ENCODE results near the gene PCDHB16. TPM values are rescaled to one million over a fixed set of nuclear protein-coding genes. Genes with fewer than 3 reads are reported as not detected.
"Not testable (repeated sequence)": the region's sequence is repeated elsewhere in the genome, so short reads cannot be mapped to it uniquely, and the experiment has no call there.

Gene PCDHB16
- total RNA-seq, 1 donor from 2014 or later: 9.5 TPM

DNA sequence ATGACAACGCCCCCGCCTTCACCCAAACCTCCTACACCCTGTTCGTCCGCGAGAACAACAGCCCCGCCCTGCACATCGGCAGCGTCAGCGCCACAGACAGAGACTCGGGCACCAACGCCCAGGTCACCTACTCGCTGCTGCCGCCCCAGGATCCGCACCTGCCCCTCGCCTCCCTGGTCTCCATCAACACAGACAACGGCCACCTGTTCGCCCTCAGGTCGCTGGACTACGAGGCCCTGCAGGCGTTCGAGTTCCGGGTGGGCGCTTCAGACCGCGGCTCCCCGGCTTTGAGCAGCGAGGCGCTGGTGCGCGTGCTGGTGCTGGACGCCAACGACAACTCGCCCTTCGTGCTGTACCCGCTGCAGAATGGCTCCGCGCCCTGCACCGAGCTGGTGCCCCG lies 2.8 kb upstream of the PCDHB16 start:
- intact Hi-C loops (cut with DNase I); DNase-seq (ENCODE audit: low spot score); ATAC-seq: not testable (repeated sequence)

DNA sequence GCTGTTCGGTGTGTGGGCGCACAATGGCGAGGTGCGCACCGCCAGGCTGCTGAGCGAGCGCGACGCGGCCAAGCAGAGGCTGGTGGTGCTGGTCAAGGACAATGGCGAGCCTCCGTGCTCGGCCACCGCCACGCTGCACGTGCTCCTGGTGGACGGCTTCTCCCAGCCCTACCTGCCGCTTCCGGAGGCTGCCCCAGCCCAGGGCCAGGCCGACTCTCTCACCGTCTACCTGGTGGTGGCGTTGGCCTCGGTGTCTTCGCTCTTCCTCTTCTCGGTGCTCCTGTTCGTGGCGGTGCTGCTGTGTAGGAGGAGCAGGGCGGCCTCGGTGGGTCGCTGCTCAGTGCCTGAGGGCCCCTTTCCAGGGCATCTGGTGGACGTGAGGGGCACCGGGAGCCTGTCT lies 2.3 kb upstream of the PCDHB16 start:
- DNase-seq (ENCODE audit: low spot score); intact Hi-C loops (cut with DNase I): not testable (repeated sequence)

DNA sequence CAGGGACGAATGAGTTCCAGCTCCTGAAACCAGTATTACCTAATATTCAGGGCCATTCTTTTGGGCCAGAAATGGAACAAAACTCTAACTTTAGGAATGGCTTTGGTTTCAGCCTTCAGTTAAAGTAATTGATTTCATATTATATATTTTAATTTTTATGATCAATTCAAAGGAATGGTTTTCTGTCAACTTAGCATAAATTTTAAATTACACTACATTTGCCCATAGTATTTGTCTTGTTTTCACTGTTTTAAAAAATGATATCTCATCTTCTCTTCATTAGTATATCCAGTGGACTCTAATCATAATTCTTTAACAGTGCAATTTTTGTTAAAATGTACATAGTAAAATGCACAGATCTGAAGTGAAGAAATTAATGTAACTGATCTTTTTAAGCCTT lies 1.9 kb upstream of the PCDHB16 start:
- intact Hi-C loops (cut with DNase I): no loop called here
- ATAC-seq: no peak
- DNase-seq (ENCODE audit: low spot score): no peak

More for the DNA sequence above, 2.3 kb upstream of the PCDHB16 start:
- not testable (repeated sequence) for ATAC-seq

DNA sequence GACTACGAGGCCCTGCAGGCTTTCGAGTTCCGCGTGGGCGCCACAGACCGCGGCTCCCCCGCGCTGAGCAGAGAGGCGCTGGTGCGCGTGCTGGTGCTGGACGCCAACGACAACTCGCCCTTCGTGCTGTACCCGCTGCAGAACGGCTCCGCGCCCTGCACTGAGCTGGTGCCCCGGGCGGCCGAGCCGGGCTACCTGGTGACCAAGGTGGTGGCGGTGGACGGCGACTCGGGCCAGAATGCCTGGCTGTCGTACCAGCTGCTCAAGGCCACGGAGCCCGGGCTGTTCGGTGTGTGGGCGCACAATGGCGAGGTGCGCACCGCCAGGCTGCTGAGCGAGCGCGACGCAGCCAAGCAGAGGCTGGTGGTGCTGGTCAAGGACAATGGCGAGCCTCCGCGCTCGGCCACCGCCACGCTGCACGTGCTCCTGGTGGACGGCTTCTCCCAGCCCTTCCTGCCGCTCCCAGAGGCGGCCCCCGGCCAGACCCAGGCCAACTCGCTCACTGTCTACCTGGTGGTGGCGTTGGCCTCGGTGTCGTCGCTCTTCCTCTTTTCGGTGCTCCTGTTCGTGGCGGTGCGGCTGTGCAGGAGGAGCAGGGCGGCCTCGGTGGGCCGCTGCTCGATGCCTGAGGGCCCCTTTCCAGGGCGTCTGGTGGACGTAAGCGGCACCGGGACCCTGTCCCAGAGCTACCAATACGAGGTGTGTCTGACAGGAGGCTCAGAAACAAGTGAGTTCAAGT lies 2.1 kb downstream of the PCDHB16 start:
- DNase-seq (ENCODE audit: low spot score); intact Hi-C loops (cut with DNase I); ATAC-seq: not testable (repeated sequence)

DNA sequence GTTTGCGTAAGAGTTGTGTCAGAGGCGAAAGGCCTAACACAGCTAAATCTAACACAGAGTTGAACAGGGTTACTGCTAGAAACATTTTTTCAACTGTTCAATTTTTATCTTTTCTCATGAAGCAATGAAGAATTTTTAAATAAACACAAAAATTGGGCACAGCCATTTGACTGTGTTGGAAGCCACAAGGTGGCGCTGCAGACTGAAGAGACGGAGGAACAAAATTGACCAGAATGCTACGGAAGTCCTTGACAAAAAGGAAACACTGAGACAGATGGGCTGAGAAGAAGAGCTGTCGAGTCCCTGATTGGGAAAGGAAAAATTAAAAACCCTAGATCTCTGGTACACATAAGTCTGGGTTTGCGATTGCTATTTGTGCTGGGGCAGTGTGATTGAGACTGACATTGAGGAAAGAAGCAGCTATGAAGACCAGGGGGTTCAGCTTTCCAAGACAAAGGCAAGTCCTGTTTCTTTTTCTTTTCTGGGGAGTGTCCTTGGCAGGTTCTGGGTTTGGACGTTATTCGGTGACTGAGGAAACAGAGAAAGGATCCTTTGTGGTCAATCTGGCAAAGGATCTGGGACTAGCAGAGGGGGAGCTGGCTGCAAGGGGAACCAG lies 4.8 kb downstream of the PCDHB16 start, which contains the start of gene PCDHB9:
TSS of gene PCDHB9 (plus strand) at position 265 of the 616 bp plus-strand sequence. CDS start at position 423, 158 bp downstream.
- DNase-seq (ENCODE audit: low spot score): no peak
- ATAC-seq: no peak
- intact Hi-C loops (cut with DNase I): no loop called here

DNA sequence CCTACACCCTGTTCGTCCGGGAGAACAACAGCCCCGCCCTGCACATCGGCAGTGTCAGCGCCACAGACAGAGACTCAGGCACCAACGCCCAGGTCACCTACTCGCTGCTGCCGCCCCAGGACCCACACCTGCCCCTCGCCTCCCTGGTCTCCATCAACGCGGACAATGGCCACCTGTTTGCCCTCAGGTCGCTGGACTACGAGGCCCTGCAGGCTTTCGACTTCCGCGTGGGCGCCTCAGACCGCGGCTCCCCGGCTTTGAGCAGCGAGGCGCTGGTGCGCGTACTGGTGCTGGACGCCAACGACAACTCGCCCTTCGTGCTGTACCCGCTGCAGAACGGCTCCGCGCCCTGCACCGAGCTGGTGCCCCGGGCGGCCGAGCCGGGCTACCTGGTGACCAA lies 6.5 kb downstream of the PCDHB16 start:
- ATAC-seq; DNase-seq (ENCODE audit: low spot score); intact Hi-C loops (cut with DNase I): not testable (repeated sequence)

DNA sequence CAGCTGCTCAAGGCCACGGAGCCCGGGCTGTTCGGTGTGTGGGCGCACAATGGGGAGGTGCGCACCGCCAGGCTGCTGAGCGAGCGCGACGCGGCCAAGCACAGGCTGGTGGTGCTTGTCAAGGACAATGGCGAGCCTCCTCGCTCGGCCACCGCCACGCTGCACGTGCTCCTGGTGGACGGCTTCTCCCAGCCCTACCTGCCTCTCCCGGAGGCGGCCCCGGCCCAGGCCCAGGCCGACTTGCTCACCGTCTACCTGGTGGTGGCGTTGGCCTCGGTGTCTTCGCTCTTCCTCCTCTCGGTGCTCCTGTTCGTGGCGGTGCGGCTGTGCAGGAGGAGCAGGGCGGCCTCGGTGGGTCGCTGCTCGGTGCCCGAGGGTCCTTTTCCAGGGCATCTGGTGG lies 6.9 kb downstream of the PCDHB16 start:
- intact Hi-C loops (cut with DNase I); ATAC-seq; DNase-seq (ENCODE audit: low spot score): not testable (repeated sequence)

DNA sequence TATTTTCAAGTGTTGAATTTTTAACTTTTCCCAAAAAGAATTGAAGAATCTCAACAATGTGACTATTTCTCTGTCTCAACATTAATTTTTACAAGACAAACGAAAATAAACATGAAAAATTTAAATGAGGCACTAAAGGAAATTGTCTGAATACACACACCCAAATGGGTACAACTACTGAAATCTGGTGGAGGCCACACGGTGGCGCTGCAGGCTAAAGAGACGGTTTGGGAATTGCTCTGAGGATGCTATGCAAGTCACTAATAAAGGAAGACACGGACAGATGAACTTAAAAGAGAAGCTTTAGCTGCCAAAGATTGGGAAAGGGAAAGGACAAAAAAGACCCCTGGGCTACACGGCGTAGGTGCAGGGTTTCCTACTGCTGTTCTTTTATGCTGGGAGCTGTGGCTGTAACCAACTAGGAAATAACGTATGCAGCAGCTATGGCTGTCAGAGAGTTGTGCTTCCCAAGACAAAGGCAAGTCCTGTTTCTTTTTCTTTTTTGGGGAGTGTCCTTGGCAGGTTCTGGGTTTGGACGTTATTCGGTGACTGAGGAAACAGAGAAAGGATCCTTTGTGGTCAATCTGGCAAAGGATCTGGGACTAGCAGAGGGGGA lies 10.0 kb downstream of the PCDHB16 start, which contains the start of gene PCDHB10:
TSS of gene PCDHB10 (plus strand) at position 244 of the 616 bp plus-strand sequence. CDS start at position 444, 200 bp downstream.
- intact Hi-C loops (cut with DNase I): no loop called here
- ATAC-seq: no peak
- no peak for DNase-seq (ENCODE audit: low spot score)

DNA sequence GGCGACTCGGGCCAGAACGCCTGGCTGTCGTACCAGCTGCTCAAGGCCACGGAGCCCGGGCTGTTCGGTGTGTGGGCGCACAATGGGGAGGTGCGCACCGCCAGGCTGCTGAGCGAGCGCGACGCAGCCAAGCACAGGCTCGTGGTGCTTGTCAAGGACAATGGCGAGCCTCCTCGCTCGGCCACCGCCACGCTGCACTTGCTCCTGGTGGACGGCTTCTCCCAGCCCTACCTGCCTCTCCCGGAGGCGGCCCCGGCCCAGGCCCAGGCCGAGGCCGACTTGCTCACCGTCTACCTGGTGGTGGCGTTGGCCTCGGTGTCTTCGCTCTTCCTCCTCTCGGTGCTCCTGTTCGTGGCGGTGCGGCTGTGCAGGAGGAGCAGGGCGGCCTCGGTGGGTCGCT lies 12.1 kb downstream of the PCDHB16 start:
- intact Hi-C loops (cut with DNase I); DNase-seq (ENCODE audit: low spot score); ATAC-seq: not testable (repeated sequence)

DNA sequence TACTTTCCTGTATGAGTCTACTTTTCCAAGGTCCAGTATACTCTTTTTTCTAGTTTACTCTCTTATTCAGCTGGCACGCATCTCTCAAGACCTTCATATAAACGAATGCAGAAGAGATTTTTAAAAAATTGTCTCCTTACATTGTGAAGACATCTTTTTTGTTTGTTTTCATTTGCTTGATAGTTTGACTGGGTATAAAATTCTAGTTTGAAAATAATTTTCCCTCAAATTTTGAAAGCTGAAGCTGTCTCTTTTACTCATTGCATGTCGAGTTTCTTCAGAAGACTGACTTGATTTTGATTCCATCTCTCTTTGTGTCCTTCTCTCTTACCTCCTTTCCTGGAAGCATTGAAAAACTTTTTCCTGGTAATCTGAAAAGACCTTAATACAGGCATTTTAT lies 14.2 kb downstream of the PCDHB16 start:
- DNase-seq (ENCODE audit: low spot score) (no peak), ATAC-seq (no peak)
- intact Hi-C loops (cut with DNase I): no loop called here

DNA sequence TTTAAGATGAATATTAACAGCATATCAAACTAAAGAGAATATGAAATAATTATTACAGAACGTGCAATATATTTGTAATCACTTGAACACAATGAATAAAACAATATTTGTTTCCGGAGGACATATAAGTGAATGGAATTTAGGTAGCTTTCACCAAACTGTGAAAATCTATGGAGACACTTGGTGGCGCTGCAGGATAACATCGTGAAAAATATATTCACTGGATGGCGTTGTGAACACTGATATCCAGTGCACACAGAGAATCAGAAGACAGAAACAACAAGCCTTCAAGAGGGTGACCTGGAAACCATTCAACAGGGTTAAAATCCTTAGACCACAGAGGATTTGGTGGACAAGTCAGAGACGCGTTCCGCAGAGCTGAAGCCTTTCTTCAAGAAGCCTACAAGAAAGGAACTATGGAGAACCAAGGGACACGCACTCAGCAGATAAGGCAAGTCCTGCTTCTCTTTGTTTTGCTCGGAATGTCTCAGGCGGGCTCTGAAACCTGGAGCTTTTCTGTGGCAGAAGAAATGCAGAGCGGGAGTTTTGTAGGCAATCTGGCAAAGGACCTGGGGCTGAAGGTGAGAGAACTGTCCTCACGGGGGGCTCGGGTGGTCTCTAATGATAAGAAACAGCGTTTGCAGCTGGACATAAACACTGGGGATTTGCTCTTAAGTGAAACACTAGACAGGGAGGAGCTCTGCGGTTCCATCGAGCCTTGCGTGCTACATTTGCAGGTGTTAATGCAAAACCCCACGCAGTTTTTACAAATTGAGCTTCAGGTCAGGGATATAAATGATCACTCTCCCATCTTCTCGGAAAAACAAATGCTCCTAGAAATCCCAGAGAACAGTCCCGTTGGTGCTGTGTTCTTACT lies 17.4 kb downstream of the PCDHB16 start, which contains the start of gene PCDHB11:
TSS of gene PCDHB11 (plus strand) at position 269 of the 877 bp plus-strand sequence. CDS start at position 417, 148 bp downstream.
- intact Hi-C loops (cut with DNase I): no loop called here
- ATAC-seq: peak; percentile 60
- no peak for DNase-seq (ENCODE audit: low spot score)

DNA sequence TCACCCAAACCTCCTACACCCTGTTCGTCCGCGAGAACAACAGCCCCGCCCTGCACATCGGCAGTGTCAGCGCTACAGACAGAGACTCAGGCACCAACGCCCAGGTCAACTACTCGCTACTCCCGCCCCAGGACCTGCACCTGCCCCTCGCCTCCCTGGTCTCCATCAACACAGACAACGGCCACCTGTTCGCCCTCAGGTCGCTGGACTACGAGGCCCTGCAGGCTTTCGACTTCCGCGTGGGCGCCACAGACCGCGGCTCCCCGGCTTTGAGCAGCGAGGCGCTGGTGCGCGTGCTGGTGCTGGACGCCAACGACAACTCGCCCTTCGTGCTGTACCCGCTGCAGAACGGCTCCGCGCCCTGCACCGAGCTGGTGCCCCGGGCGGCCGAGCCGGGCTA lies 18.9 kb downstream of the PCDHB16 start:
- intact Hi-C loops (cut with DNase I); DNase-seq (ENCODE audit: low spot score); ATAC-seq: not testable (repeated sequence)

DNA sequence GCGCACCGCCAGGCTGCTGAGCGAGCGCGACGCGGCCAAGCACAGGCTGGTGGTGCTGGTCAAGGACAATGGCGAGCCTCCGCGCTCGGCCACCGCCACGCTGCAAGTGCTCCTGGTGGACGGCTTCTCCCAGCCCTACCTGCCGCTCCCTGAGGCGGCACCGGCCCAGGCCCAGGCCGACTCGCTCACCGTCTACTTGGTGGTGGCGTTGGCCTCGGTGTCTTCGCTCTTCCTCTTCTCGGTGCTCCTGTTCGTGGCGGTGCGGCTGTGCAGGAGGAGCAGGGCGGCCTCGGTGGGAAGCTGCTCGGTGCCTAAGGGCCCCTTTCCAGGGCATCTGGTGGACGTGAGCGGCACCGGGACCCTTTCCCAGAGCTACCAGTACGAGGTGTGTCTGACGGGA lies 19.5 kb downstream of the PCDHB16 start:
- DNase-seq (ENCODE audit: low spot score); ATAC-seq; intact Hi-C loops (cut with DNase I): not testable (repeated sequence)

DNA sequence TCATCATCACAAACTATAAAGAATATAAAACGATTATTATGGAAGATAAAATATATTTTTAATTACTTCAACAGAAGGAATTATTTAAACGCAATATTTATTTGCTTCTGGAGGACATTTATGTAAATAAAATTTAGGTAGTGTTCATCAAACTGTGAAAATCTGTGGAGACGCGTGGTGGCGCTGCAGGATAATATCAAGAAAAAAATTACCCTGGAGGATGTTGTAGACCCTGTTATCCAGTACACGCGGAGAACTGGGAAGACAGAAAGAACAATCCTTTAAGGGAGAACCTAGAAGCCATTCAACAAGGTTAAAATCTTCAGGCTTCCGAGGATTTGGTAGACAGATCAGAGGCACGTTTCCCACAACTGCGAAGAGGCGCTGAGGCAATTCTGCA lies 26.3 kb downstream of the PCDHB16 start, which contains the start of gene PCDHB12:
TSS of gene PCDHB12 (plus strand) at position 242 of the 400 bp plus-strand sequence. CDS start 189 bp downstream, outside the sequence.
- ATAC-seq (no peak), DNase-seq (ENCODE audit: low spot score) (no peak)

DNA sequence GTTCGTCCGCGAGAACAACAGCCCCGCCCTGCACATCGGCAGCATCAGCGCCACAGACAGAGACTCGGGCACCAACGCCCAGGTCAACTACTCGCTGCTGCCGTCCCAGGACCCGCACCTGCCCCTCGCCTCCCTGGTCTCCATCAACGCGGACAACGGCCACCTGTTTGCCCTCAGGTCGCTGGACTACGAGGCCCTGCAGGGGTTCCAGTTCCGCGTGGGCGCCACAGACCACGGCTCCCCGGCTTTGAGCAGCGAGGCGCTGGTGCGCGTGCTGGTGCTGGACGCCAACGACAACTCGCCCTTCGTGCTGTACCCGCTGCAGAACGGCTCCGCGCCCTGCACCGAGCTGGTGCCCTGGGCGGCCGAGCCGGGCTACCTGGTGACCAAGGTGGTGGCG lies 28.1 kb downstream of the PCDHB16 start:
- intact Hi-C loops (cut with DNase I); DNase-seq (ENCODE audit: low spot score); ATAC-seq: not testable (repeated sequence)

More for the DNA sequence above, 26.3 kb downstream of the PCDHB16 start, which contains the start of gene PCDHB12:
- intact Hi-C loops (cut with DNase I): no loop called here

DNA sequence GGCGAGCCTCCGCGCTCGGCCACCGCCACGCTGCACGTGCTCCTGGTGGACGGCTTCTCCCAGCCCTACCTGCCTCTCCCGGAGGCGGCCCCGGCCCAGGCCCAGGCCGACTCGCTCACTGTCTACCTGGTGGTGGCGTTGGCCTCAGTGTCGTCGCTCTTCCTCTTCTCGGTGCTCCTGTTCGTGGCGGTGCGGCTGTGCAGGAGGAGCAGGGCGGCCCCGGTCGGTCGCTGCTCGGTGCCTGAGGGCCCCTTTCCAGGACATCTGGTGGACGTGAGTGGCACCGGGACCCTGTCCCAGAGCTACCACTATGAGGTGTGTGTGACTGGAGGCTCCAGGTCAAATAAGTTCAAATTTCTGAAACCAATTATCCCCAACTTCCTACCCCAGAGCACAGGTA lies 28.7 kb downstream of the PCDHB16 start:
- DNase-seq (ENCODE audit: low spot score); intact Hi-C loops (cut with DNase I); ATAC-seq: not testable (repeated sequence)

DNA sequence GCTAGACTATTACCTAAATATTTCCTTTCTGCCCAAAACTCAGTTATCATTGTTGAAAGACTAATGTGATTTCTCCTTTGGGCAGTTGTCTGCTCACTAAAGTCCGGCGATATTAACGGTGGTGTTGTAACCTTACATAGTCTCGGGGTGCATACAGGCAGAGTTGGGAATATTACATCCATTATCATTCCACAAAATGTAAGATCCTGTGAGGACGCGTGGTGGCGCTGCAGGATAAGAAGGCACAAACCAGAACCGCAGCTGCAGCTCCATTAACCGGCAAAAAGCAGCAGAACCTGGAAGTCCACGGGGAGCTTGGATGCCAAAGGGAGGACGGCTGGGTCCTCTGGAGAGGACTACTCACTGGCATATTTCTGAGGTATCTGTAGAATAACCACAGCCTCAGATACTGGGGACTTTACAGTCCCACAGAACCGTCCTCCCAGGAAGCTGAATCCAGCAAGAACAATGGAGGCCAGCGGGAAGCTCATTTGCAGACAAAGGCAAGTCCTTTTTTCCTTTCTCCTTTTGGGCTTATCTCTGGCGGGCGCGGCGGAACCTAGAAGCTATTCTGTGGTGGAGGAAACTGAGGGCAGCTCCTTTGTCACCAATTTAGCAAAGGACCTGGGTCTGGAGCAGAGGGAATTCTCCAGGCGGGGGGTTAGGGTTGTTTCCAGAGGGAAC lies 31.6 kb downstream of the PCDHB16 start, which contains the start of gene PCDHB13:
TSS of gene PCDHB13 (plus strand) at position 264 of the 684 bp plus-strand sequence. CDS start at position 469, 205 bp downstream.
- DNase-seq (ENCODE audit: low spot score); intact Hi-C loops (cut with DNase I): not testable (repeated sequence)
- ATAC-seq: peak; percentile 36
